HG03565 (cell line): ENCODE results near the gene DUSP14.
"Not testable (repeated sequence)": the region's sequence is repeated elsewhere in the genome, so short reads cannot be mapped to it uniquely, and the experiment has no call there.

ENCODE experiments used
- ATAC-seq: cut with Tn5 transposase; IDR thresholded peaks from one replicate; pipeline ENCODE4 v1.9.1; 2021; ENCODE audit warnings: mild to moderate bottlenecking, moderate library complexity; ENCODE audit not compliant: unreplicated experiment

Gene DUSP14

GRCh38 chr17:37483311-37484039 lies 6.2 kb upstream of the DUSP14 start:
- ATAC-seq = no peak

GRCh38 chr17:37485938-37486570 lies 3.6 kb upstream of the DUSP14 start:
- ATAC-seq = no peak

- no peak for ATAC-seq
These were observed 1.6 kb upstream of the DUSP14 start for GRCh38 chr17:37488009-37488604.

- ATAC-seq = no peak
These were observed 989 bp upstream of the DUSP14 start for GRCh38 chr17:37488607-37489196.

GRCh38 chr17:37490022-37490587 lies 414 bp downstream of the DUSP14 start:
- peak; percentile 23 for ATAC-seq

GRCh38 chr17:37490638-37491614 lies 1.2 kb downstream of the DUSP14 start:
- no peak for ATAC-seq

GRCh38 chr17:37492167-37492566 lies 2.5 kb downstream of the DUSP14 start:
- no peak for ATAC-seq

- no peak for ATAC-seq
These were observed 3.7 kb downstream of the DUSP14 start for GRCh38 chr17:37493249-37494027.

GRCh38 chr17:37494401-37494831 lies 4.7 kb downstream of the DUSP14 start:
- no peak for ATAC-seq

- no peak for ATAC-seq
These were observed 5.3 kb downstream of the DUSP14 start for GRCh38 chr17:37494971-37495370.

GRCh38 chr17:37500378-37500777 lies 10.7 kb downstream of the DUSP14 start:
- no peak for ATAC-seq

GRCh38 chr17:37502009-37502936 lies 12.6 kb downstream of the DUSP14 start:
- ATAC-seq = no peak

GRCh38 chr17:37503148-37503547 lies 13.5 kb downstream of the DUSP14 start:
- ATAC-seq = no peak

GRCh38 chr17:37505333-37505732 lies 15.6 kb downstream of the DUSP14 start:
- no peak for ATAC-seq

GRCh38 chr17:37506678-37507077 lies 17.0 kb downstream of the DUSP14 start:
- ATAC-seq = no peak

- no peak for ATAC-seq
These were observed 17.4 kb downstream of the DUSP14 start for GRCh38 chr17:37507111-37507510.

- ATAC-seq = no peak
These were observed 20.4 kb downstream of the DUSP14 start for GRCh38 chr17:37510056-37510455.

- ATAC-seq = not testable (repeated sequence)
These were observed 22.0 kb downstream of the DUSP14 start for GRCh38 chr17:37511642-37512041.
